ENCODE results near the gene SYT9. TPM values are rescaled to one million over a fixed set of nuclear protein-coding genes. Genes with fewer than 3 reads are reported as not detected.

The SYT9 gene
- total and polyA plus RNA-seq, 8 donors: 0.10 to 0.89 (median 0.31) TPM; not detected in 3

DNA sequence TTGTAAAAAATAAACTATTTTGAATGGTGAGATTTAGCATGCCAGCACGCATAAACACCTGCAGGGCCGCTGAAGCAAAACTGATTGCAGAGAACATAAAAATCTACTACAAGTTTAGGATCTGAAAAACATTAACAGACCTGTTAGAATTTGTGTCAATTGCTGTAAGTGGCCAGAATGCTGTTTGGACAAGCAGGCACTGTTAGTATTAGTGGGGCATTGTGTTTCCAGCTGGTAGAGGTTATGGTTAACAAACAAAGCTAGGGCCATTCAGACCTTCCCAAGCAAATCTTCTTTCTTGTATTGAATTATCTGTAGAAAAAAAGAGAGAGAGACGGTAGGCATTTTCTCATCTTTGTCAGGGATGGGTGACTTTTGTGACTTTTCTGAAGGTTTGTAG is 176.0 kb downstream of the SYT9 start:
- Histone ChIP-seq H3K27me3 (no peaks in the 10 kb centered on the region), H3K36me3 (no peaks in the 10 kb centered on the region), H3K27ac (no peak overlapping the region), H3K4me3 (no peak overlapping the region), H3K4me1 (no peaks in the 10 kb centered on the region), H3K9me3 (no peaks in the 10 kb centered on the region)
- WGBS, 5 donors: 70 to 81% (median 80%) methylated on average over 3 of the region's 3 CpGs
- DNase-seq: no peak
- intact Hi-C loops (cut with DNase I; ENCODE audit: low total_unique reads): no loop called here
- TF ChIP-seq EP300 (IDR thresholded peaks at IDR 0.05) (no peak), POLR2A (IDR thresholded peaks at IDR 0.05) (no peak), POLR2AphosphoS5 (IDR thresholded peaks at IDR 0.05) (no peak)
- TF ChIP-seq, protein P1, sequence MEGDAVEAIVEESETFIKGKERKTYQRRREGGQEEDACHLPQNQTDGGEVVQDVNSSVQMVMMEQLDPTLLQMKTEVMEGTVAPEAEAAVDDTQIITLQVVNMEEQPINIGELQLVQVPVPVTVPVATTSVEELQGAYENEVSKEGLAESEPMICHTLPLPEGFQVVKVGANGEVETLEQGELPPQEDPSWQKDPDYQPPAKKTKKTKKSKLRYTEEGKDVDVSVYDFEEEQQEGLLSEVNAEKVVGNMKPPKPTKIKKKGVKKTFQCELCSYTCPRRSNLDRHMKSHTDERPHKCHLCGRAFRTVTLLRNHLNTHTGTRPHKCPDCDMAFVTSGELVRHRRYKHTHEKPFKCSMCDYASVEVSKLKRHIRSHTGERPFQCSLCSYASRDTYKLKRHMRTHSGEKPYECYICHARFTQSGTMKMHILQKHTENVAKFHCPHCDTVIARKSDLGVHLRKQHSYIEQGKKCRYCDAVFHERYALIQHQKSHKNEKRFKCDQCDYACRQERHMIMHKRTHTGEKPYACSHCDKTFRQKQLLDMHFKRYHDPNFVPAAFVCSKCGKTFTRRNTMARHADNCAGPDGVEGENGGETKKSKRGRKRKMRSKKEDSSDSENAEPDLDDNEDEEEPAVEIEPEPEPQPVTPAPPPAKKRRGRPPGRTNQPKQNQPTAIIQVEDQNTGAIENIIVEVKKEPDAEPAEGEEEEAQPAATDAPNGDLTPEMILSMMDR (IDR thresholded peaks at IDR 0.05): no peak

DNA sequence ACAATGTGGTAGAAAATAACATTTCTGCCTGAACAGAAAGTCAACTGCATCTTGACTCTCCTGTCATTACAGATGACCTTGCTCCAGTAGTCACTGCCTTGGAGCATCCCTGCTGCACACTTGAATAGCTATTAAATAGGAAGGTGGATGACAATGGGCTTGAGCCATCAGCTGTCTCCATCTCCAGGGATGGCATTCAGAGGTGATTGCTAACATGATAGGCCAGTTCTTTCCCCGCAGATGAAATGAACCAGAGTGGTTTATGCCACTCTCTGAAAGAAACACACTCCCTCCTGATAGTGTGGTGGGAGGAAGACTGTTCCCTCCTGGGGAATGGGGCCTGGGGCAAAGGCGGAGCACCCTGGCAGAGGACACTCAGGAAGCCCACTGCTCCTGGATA is 176.5 kb downstream of the SYT9 start:
- WGBS, 5 donors: 89 to 94% (median 90%) methylated on average over 2 of the region's 2 CpGs

DNA sequence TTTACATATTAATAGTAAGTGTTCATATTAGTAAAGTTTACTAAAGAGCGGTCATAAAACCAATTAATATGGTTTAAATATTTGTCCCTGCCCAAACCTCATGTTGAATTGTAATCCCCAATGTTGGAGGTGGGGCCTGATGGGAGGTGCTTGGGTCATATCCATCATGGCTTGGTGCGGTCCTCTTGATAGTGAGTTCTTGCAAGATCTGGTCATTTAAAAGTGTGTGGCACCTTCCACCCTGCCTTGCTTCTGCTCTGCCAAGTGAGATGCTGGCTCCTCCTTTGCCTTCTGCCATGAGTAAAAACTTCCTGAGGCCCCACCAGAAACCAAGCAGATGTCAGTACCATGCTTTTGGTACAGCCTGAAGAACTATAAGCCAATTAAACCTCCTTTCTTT is 178.8 kb downstream of the SYT9 start:
- Histone ChIP-seq H3K27ac (no peak overlapping the region), H3K36me3 (no peaks in the 10 kb centered on the region), H3K4me1 (no peaks in the 10 kb centered on the region), H3K9me3 (no peaks in the 10 kb centered on the region), H3K27me3 (no peaks in the 10 kb centered on the region), H3K4me3 (no peak overlapping the region)
- intact Hi-C loops (cut with DNase I; ENCODE audit: low total_unique reads): no loop called here
- DNase-seq: no peak
- TF ChIP-seq, protein P1 (IDR thresholded peaks at IDR 0.05): no peak
- no peak for TF ChIP-seq POLR2A (IDR thresholded peaks at IDR 0.05)
- 91 to 98% (median 96%) methylated on average over 2 of the region's 2 CpGs for WGBS, 5 donors

More for the DNA sequence above, 176.5 kb downstream of the SYT9 start:
- Histone ChIP-seq H3K9me3 (no peaks in the 10 kb centered on the region), H3K27me3 (no peaks in the 10 kb centered on the region), H3K4me3 (no peak overlapping the region), H3K4me1 (no peaks in the 10 kb centered on the region), H3K27ac (no peak overlapping the region), H3K36me3 (no peaks in the 10 kb centered on the region)
- no peak for DNase-seq
- TF ChIP-seq EP300 (IDR thresholded peaks at IDR 0.05) (no peak), POLR2A (IDR thresholded peaks at IDR 0.05) (no peak), POLR2AphosphoS5 (IDR thresholded peaks at IDR 0.05) (no peak)
- TF ChIP-seq, protein P1 (IDR thresholded peaks at IDR 0.05): no peak
- intact Hi-C loops (cut with DNase I; ENCODE audit: low total_unique reads): no loop called here

DNA sequence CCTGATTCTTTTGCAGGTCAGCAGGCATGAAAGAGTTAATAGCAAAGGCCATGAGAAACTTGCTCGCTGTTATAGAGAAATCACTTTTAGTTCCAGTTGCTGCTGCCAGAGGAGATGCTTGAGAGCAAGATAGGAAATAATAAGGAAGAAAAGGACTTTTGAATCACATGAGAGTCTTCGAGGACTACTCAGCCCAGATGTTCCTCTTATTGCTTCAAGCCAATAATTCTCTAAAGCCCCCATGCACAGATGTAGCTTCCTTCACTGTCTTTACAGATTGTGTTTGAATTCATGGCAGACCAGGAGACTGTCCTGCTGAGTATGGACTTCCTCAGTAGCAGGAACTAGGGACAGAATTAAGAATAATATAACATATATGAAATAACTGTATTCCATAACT is 183.5 kb downstream of the SYT9 start:
- intact Hi-C loops (cut with DNase I; ENCODE audit: low total_unique reads): no loop called here
- no peaks in the 10 kb centered on the region for H3K27me3 ChIP-seq

More for the DNA sequence above, 183.5 kb downstream of the SYT9 start:
- peaks cover 0 to 8% (median 3%) of the 10 kb centered on the region in 4 donors for H3K4me1 ChIP-seq
- 30 to 41% (median 37%) methylated on average over 2 of the region's 2 CpGs for WGBS, 5 donors
- no peak overlapping the region for H3K4me3 ChIP-seq
- H3K9me3 ChIP-seq: no peaks in the 10 kb centered on the region
- H3K27ac ChIP-seq: no peak overlapping the region
- TF ChIP-seq POLR2AphosphoS5 (IDR thresholded peaks at IDR 0.05) (no peak), POLR2A (IDR thresholded peaks at IDR 0.05) (no peak), EP300 (IDR thresholded peaks at IDR 0.05) (no peak)
- TF ChIP-seq, protein P1 (IDR thresholded peaks at IDR 0.05): no peak
- peak in 1 of 2 donors; percentile 17 for DNase-seq
- no peaks in the 10 kb centered on the region for H3K36me3 ChIP-seq

All from stomach (tissue), 9 donors.